ENCODE data around the gene ST7.

DNA sequence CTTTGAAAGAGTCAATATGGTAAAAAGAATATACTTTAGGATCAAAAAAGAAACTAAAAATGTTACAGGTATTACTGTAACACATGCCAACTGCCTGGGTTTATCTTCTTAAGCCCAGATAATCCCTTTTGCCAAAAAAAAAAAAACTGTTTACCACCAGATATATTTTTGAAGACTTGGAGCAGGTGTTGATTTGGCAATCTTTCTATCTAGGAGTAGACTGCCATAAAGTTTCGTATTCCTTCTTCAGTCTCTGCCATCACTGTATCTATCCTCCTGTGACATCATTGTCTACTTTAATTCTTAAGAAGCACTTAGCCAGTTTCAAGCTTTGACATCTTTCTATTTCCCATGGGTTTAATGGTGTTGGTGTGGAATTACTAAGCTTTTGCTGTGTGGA lies 161.0 kb downstream of the ST7 start:
- TF ChIP-seq, protein P1, sequence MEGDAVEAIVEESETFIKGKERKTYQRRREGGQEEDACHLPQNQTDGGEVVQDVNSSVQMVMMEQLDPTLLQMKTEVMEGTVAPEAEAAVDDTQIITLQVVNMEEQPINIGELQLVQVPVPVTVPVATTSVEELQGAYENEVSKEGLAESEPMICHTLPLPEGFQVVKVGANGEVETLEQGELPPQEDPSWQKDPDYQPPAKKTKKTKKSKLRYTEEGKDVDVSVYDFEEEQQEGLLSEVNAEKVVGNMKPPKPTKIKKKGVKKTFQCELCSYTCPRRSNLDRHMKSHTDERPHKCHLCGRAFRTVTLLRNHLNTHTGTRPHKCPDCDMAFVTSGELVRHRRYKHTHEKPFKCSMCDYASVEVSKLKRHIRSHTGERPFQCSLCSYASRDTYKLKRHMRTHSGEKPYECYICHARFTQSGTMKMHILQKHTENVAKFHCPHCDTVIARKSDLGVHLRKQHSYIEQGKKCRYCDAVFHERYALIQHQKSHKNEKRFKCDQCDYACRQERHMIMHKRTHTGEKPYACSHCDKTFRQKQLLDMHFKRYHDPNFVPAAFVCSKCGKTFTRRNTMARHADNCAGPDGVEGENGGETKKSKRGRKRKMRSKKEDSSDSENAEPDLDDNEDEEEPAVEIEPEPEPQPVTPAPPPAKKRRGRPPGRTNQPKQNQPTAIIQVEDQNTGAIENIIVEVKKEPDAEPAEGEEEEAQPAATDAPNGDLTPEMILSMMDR (IDR thresholded peaks at IDR 0.05): no peak
- no peak for TF ChIP-seq EP300 (IDR thresholded peaks at IDR 0.05)

Data from tibial nerve (tissue), 4 donors.